GM23248 (cell line): ENCODE results near the gene DEF6.

Experiments
- EZH2 ChIP-seq: fragments of 200-600 bp; sonication (generic); IDR thresholded peaks from 2 replicates; pipeline ENCODE4 v1.6.1; 2018; ENCODE audit warnings: antibody characterized with exemption, mild to moderate bottlenecking; ENCODE audit not compliant: insufficient read depth, poor library complexity, severe bottlenecking
- EZH2phosphoT487 ChIP-seq: fragments of 200-600 bp; sonication (generic); IDR thresholded peaks from 2 replicates; pipeline ENCODE4 v1.6.1; 2018; ENCODE audit warnings: antibody characterized with exemption, moderate library complexity, mild to moderate bottlenecking, low read depth; ENCODE audit not compliant: insufficient read depth

DNA sequence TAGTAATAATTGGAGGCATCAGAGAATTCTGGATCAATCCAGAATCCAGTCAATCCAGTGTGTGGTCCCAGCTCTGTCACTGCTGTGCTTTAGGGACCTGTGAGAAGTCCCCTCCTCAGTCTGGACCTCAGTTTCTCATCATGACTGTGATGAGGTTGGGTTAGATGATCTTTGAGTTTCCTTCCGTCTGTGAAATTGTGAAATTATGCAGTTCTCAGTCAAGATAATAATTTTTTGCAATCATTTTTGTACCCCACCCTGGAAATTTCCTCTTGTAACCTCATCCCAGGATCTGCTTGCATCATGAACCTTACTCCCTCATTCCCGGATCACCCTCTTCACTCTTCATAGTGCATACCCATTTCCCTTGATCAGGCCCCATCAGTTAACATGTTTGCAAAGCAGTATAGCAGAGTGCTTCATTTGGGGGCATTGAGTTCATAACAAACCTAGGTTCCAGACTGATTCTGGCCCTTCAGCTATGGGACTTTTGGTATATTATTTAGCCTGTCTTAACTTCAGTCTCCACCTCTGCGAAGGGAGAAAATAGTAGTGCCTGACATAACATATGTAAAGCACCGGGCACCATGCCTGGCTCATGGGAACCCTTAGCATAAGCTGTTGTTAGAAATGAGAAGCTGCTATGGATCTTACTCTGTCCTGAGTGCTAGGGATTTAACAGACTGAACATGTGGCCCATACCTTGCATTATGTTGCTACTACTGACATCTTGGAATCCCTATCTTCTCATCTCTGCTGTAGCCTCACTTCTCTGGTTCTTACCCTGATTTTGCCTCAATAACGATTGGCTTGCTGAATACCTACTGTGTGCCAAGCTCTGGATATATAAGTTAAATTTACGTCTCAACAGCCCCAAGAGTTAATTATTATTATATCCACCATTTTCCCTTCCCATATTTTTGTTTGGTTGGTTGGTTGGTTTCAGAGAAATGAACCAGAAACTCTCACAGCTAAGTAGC, 36.7 kb upstream of the DEF6 start:
- TF ChIP-seq EZH2phosphoT487 (no peak), EZH2 (no peak)
